ENCODE data around the gene SIKE1. TPM values are rescaled to one million over a fixed set of nuclear protein-coding genes. Genes with fewer than 3 reads are reported as not detected.
"Not testable (repeated sequence)": the region's sequence is repeated elsewhere in the genome, so short reads cannot be mapped to it uniquely, and the experiment has no call there.

Gene SIKE1
- total RNA-seq, 2 donors from 2014 or later: 24.8 to 26.9 TPM

- Histone ChIP-seq H3K36me3 (no peaks in the 10 kb centered on the region), H3K4me1 (peaks cover 0 to 49% of the 10 kb centered on the region in 2 donors), H3K9me3 (no peaks in the 10 kb centered on the region), H3K4me3 (peak overlapping the region; percentile 94 to 100), H3K27ac (peak overlapping the region; percentile 100), H3K27me3 (no peaks in the 10 kb centered on the region)
- TF ChIP-seq CTCF (IDR thresholded peaks at IDR 0.05): no peak
- DNase-seq (ENCODE audit: low spot score): peak; percentile 80
Measured at GRCh38 chr1:114756949-114757454, 23.5 kb downstream of the SIKE1 start.

GRCh38 chr1:114756009-114756892 is 24.2 kb downstream of the SIKE1 start:
- Histone ChIP-seq H3K4me1 (peaks cover 0 to 57% of the 10 kb centered on the region in 2 donors), H3K36me3 (no peaks in the 10 kb centered on the region), H3K27ac (peak overlapping the region; percentile 100), H3K27me3 (no peaks in the 10 kb centered on the region), H3K4me3 (peak overlapping the region; percentile 94 to 100), H3K9me3 (no peaks in the 10 kb centered on the region)
- no peak for TF ChIP-seq CTCF (IDR thresholded peaks at IDR 0.05)
- DNase-seq (ENCODE audit: low spot score): no peak

- Histone ChIP-seq H3K36me3 (no peaks in the 10 kb centered on the region), H3K27ac (peak overlapping the region; percentile 100), H3K4me3 (peak overlapping the region; percentile 12 to 94), H3K4me1 (peaks cover 0 to 67% of the 10 kb centered on the region in 2 donors), H3K27me3 (no peaks in the 10 kb centered on the region), H3K9me3 (no peaks in the 10 kb centered on the region)
- DNase-seq (ENCODE audit: low spot score): no peak
- TF ChIP-seq CTCF (IDR thresholded peaks at IDR 0.05): no peak
Measured at GRCh38 chr1:114755006-114755931, 25.2 kb downstream of the SIKE1 start.

- DNase-seq (ENCODE audit: low spot score); H3K4me3 ChIP-seq; H3K27me3 ChIP-seq; H3K27ac ChIP-seq; H3K9me3 ChIP-seq: not testable (repeated sequence)
- peaks cover 0 to 80% of the 10 kb centered on the region in 2 donors for H3K4me1 ChIP-seq
- H3K36me3 ChIP-seq: peaks cover 12% of the 10 kb centered on the region
Measured at GRCh38 chr1:114753702-114754101, 26.8 kb downstream of the SIKE1 start.

GRCh38 chr1:114753143-114753542 is 27.3 kb downstream of the SIKE1 start:
- TF ChIP-seq CTCF (IDR thresholded peaks at IDR 0.05): no peak
- Histone ChIP-seq H3K27ac (no peak overlapping the region), H3K4me1 (peaks cover 0 to 86% of the 10 kb centered on the region in 2 donors), H3K9me3 (no peaks in the 10 kb centered on the region), H3K4me3 (no peak overlapping the region), H3K36me3 (peaks cover 18% of the 10 kb centered on the region), H3K27me3 (no peaks in the 10 kb centered on the region)
- no peak for DNase-seq (ENCODE audit: low spot score)
